ENCODE measurements around the gene UQCR10.

GRCh38 chr22:29773233-29773632, 6.1 kb downstream of the UQCR10 start:
- no peak for TF ChIP-seq CTCF (IDR thresholded peaks at IDR 0.05 in 2 of 3, conservative IDR thresholded peaks at IDR 0.05 in 1 of 3; ENCODE audit: insufficient read depth in 2 of 3, low read depth in 1 of 3, low read length in 3 of 3)
- no peak for TF ChIP-seq FOXO4 (CRISPR knock-in tag; IDR thresholded peaks at IDR 0.05)
- no peak for TF ChIP-seq MYNN (IDR thresholded peaks at IDR 0.05)
- no peak for TF ChIP-seq MYNN (CRISPR knock-in tag; IDR thresholded peaks at IDR 0.05)
- TF ChIP-seq SREBF2 (CRISPR knock-in tag; IDR thresholded peaks at IDR 0.05): no peak
- TF ChIP-seq MCM7 (IDR thresholded peaks at IDR 0.05): no peak
